Left forelimb (tissue), 1 donor: ENCODE results near the gene FHIT.

Experiments
- DNase-seq: peaks from one replicate; pipeline ENCODE4 v3.0.0-alpha.2; 2018; ENCODE audit warnings: low spot score

Gene FHIT

GRCh38 chr3:59795756-59796155 lies 1455.5 kb downstream of the FHIT start:
- DNase-seq, result no peak

- DNase-seq, result no peak
Observed at GRCh38 chr3:59793976-59794375, 1457.3 kb downstream of the FHIT start.

GRCh38 chr3:59791774-59792308 lies 1459.4 kb downstream of the FHIT start:
- DNase-seq, result no peak

GRCh38 chr3:59790241-59790640 lies 1461.0 kb downstream of the FHIT start:
- no peak for DNase-seq

- DNase-seq, result no peak
Observed at GRCh38 chr3:59788801-59789200, 1462.5 kb downstream of the FHIT start.

GRCh38 chr3:59788133-59788532 lies 1463.1 kb downstream of the FHIT start:
- no peak for DNase-seq

GRCh38 chr3:59786374-59786773 lies 1464.9 kb downstream of the FHIT start:
- no peak for DNase-seq

- no peak for DNase-seq
Observed at GRCh38 chr3:59784164-59784563, 1467.1 kb downstream of the FHIT start.

GRCh38 chr3:59783468-59783988 lies 1467.7 kb downstream of the FHIT start:
- no peak for DNase-seq

GRCh38 chr3:59782664-59783063 lies 1468.6 kb downstream of the FHIT start:
- no peak for DNase-seq

GRCh38 chr3:59780209-59780608 lies 1471.0 kb downstream of the FHIT start:
- no peak for DNase-seq

GRCh38 chr3:59779260-59779659 lies 1472.0 kb downstream of the FHIT start:
- DNase-seq, result no peak

- DNase-seq, result no peak
Observed at GRCh38 chr3:59777667-59778077, 1473.6 kb downstream of the FHIT start.

GRCh38 chr3:59777066-59777465 lies 1474.2 kb downstream of the FHIT start:
- DNase-seq, result no peak

GRCh38 chr3:59775761-59776325 lies 1475.4 kb downstream of the FHIT start:
- DNase-seq, result no peak

- DNase-seq, result no peak
Observed at GRCh38 chr3:59775106-59775505, 1476.1 kb downstream of the FHIT start.

- DNase-seq, result no peak
Observed at GRCh38 chr3:59774634-59775033, 1476.6 kb downstream of the FHIT start.

- no peak for DNase-seq
Observed at GRCh38 chr3:59774000-59774399, 1477.3 kb downstream of the FHIT start.

GRCh38 chr3:59772416-59773408 lies 1478.5 kb downstream of the FHIT start:
- no peak for DNase-seq

- no peak for DNase-seq
Observed at GRCh38 chr3:59771768-59772181, 1479.5 kb downstream of the FHIT start.

- DNase-seq, result no peak
Observed at GRCh38 chr3:59769127-59769750, 1482.0 kb downstream of the FHIT start.

- DNase-seq, result no peak
Observed at GRCh38 chr3:59766200-59766872, 1484.9 kb downstream of the FHIT start.
